GM10266 (cell line): ENCODE measurements around the gene FBXO42.
"Not testable (repeated sequence)": the region's sequence is repeated elsewhere in the genome, so short reads cannot be mapped to it uniquely, and the experiment has no call there.

Experiments
- DNase-seq: peaks from one replicate; pipeline ENCODE4 v3.0.0; 2012; ENCODE audit errors: extremely low spot score
- TF ChIP-seq, protein P1 (sequence below): IDR thresholded peaks from 2 replicates; pipeline ENCODE4 v1.5.1; 2012; ENCODE audit warnings: mild to moderate bottlenecking, low read depth; ENCODE audit not compliant: control insufficient read depth, insufficient read depth; ENCODE audit errors: missing control alignments

FBXO42 gene

DNA sequence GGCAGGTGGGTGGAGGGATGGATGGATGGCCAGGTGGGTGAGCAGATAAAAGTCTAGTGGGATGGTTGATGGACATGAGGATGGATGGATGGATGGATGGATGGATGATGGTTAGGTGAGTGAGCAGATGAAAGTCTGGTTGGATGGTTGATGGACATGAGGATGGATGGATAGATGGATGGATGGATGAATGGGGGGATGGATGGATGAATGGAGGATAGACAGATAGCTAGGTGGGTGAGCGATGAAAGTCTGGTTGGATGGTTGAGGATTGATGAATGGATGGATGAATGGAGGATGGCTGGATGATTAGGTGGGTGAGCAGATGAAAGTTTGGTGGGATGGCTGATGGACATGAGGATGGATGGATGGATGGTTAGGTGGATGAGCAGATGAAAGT, 130.8 kb downstream of the FBXO42 start:
- TF ChIP-seq, protein P1, sequence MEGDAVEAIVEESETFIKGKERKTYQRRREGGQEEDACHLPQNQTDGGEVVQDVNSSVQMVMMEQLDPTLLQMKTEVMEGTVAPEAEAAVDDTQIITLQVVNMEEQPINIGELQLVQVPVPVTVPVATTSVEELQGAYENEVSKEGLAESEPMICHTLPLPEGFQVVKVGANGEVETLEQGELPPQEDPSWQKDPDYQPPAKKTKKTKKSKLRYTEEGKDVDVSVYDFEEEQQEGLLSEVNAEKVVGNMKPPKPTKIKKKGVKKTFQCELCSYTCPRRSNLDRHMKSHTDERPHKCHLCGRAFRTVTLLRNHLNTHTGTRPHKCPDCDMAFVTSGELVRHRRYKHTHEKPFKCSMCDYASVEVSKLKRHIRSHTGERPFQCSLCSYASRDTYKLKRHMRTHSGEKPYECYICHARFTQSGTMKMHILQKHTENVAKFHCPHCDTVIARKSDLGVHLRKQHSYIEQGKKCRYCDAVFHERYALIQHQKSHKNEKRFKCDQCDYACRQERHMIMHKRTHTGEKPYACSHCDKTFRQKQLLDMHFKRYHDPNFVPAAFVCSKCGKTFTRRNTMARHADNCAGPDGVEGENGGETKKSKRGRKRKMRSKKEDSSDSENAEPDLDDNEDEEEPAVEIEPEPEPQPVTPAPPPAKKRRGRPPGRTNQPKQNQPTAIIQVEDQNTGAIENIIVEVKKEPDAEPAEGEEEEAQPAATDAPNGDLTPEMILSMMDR: no peak
- no peak for DNase-seq

DNA sequence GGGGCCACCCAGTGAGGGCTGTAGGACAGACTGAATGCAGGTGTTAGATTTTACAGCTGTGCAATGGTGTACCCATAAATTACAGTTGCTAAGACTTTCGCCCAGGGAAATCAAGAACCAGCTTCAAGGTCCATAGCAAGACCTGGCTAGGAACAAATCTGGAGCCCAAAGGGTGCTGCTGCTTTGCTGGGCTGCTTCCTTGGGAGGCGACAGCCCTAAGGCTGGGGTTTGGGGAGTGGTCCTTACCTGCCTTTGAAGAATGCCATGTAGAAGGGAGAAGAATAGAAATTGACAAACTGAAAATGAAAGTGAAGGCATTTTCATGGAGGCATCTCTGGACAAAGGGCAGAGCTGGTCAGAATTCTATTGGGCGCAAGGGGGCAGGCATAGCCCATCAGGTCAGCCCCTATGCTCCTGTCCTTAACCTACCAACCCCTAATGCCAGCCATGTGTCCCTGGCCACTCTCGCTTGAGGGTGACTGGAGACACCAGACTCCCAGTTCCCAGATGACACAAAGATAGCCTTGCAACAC, 132.2 kb downstream of the FBXO42 start:
- TF ChIP-seq, protein P1: no peak
- no peak for DNase-seq

DNA sequence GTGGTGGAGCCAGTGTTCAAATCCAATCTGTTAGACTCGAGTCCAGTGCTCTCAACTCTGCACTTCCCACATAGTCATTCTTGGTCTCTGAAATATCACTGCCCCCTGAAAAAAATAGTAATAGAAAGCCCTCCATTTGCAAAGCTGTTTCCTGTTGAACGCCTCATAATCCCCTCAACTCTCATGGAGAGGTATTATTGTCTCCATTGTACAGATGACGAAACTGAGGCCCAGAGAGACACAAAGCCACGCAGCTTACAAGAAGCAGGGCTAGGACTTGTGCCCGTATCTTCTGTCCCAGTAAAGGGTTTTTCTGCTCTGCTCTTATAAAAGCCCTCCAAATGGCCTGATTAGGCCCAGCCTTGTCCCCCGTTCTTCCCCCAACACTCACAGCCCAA, 133.6 kb downstream of the FBXO42 start:
- TF ChIP-seq, protein P1: no peak
- DNase-seq: no peak

DNA sequence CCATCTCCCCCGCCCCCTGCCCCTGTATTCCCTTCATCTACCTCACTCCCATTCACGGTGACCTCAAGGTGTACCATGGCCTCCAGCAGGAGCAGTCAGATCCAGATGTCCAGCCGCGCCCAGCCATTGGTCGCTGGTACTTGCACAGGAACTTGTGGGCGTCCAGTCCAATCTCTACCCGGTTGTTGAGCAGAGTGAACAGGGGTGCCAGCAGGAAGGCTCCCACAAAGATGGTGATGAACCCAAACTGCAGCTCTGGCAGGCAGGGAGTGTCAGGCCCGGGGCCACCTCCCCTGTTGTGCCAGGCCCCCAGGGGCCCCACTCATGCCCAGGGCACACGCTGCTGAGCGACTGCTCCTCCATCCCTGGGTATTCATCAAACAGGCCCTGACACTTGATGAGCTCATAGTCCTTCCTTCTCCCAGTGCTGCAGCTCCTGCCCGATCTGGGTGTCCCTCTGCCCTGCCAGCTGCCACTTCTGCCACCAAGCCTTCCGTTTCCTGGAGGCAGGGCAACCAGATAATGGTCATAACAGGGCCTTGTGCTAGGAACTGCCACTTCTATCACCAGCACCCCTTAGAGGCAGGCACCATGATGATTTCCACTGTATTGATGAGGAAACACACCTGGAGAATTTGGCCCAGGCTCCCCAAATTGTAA, 134.1 kb downstream of the FBXO42 start:
- TF ChIP-seq, protein P1: no peak

DNA sequence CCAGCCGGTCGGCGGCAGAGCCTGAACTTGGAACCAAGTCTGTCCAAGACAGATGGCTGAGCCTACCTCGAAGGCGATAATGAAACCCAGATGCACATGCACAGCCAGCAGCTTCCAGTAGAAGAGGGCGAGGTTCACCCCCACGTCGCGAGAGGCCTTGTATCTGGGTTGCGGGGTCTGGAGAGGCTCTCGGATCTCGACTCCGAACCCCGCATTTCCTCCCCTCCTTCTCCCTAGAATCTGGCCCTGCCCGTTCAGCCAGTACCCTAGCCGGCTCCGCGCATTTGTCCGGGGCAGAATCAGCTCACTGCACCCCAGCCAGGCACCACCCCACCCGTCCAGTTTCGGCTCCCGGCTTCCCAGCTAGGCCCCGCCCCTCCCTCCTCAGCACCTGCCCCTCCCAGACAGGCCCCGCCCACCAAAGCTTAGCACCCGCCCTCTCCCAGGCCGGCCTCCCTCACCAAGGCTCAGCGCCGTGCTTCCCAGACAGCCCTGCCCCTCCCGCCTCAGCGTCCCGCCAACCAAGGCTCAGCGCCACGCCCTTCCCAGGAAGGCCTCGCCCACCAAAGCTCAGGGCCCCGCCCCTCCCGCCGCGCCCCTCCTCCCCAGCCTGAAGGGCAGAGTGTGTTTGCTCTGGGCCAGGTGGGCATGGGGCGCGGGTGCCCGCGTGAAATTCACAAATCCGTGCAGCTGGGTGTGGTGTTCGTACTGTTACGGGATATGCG, 135.1 kb downstream of the FBXO42 start:
- TF ChIP-seq, protein P1: no peak
- DNase-seq: peak; percentile 98

More for the DNA sequence above, 134.1 kb downstream of the FBXO42 start:
- DNase-seq: no peak

DNA sequence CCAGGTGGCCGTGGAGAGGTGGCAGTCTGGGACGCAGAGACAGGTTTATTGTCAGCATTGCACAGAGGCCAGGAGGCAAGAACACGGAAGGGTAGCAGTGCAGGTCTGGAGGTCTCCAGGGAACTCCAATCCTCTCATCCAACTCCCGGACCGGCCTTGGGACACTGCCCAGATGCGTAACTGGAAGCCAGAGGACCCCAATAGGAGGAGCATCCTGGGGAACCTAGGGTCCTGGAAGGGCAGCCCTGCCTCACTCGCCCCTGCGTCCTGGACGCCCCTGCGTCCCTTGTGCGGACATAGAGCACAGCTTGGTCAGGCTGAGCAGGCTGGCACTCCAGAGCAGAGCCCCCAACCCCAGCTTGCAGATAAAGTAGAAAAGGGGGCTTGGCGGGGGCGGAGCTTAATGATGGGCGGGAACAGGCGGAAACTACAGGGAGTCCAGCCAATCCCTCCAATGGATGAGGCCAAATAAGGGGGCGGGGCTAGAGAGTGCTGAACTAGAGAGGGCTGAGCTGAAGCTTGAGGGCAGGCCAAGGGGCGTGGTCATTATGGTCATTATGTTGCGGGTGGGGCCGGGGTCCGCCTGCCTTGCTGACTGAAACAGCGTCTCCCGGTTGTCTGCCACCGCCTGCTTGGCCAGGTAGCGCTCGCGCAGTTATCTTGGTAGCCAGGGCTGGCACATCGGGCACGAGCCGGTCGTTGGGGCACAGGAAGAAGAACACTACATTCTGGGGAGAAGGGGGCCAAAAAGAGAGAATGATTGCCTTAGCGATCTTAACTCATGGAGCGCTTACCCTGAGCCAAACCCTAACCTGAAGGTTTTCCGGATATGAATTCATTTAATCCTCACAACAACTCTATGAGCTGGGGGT, 136.2 kb downstream of the FBXO42 start:
- TF ChIP-seq, protein P1: no peak

DNA sequence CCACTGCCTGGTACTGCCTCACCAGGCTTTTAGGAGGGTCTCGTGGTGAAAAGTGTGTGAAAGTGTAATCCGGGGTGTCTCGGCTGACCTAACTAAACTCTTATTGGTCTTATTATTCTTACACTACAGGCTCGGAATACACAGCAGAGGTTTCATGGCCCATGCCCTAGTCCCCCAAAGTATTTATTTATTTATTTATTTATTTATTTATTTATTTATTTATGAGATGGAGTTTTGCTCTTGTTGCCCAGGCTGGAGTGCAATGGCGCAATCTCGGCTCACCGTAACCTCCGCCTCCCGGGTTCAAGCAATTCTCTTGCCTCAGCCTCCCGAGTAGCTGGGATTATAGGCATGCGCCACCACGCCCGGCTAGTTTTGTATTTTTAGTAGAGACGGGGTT, 137.0 kb downstream of the FBXO42 start:
- not testable (repeated sequence) for DNase-seq

More for the DNA sequence above, 136.2 kb downstream of the FBXO42 start:
- DNase-seq: peak; percentile 84

DNA sequence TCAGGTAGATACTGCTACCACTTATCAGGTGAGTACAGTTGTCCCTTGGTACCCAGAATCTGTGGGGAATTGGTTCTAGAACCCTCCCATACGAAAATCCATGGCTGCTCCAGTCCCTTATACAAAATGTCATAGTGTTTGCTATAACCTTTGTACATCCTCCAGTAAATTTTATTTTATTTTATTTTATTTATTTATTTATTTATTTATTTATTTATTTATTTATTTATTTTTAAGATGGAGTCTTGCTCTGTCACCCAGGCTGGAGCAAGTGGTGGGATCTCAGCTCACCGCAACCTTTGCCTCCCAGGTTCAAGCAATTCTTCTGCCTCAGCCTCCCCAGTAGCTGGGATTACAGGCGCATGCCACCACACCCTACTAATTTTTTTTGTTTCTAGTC, 138.7 kb downstream of the FBXO42 start:
- DNase-seq: not testable (repeated sequence)
